SH-SY5Y (cell line): ENCODE results near the gene ADAM19.

Source experiments
- GATA2 ChIP-seq: IDR thresholded peaks from 2 replicates; pipeline ENCODE4 v1.6.1; 2011; ENCODE audit warnings: mild to moderate bottlenecking, low read depth, low read length
- GATA3 ChIP-seq: IDR thresholded peaks from 2 replicates; pipeline ENCODE4 v1.6.1; 2011; ENCODE audit warnings: low read depth, mild to moderate bottlenecking, low read length, moderate library complexity

GRCh38 chr5:157485811-157486210 is 89.8 kb downstream of the ADAM19 start:
- TF ChIP-seq GATA2: no peak
- no peak for TF ChIP-seq GATA3
